Mucosa of descending colon (tissue), 3 donors: ENCODE measurements around the gene APBA2. TPM values are rescaled to one million over a fixed set of nuclear protein-coding genes. Genes with fewer than 3 reads are reported as not detected.

ENCODE experiments used
- ATAC-seq: fragments of 200-7000 bp; cut with Tn5 transposase; one replicate; pipeline ENCODE4 v1.9.1; 2020; ENCODE audit warnings: mild to moderate bottlenecking, moderate library complexity
- DNase-seq, 3 donors: peaks; one replicate each; pipeline ENCODE4 v3.0.0-alpha.2; 2020
- H3K36me3 ChIP-seq: fragments of 200-600 bp; one replicate; pipeline ENCODE4 v1.8.0; 2021; ENCODE audit warnings: low read depth, mild to moderate bottlenecking
- H3K4me1 ChIP-seq: fragments of 200-600 bp; one replicate; pipeline ENCODE4 v1.8.0; 2021; ENCODE audit warnings: low read depth, mild to moderate bottlenecking
- H3K4me3 ChIP-seq: fragments of 200-600 bp; one replicate; pipeline ENCODE4 v1.8.0; 2021; ENCODE audit warnings: mild to moderate bottlenecking
- H3K9me3 ChIP-seq: fragments of 200-600 bp; one replicate; pipeline ENCODE4 v1.8.0; 2021; ENCODE audit warnings: mild to moderate bottlenecking
- intact Hi-C, 2 donors: fragments of 100-400 bp; cut with DNase I in 1 of 2; cut with micrococcal nuclease in 1 of 2; formaldehyde crosslinking; loops; one replicate each; pipeline versions ENCODE4 v1.11.0 to v1.11.1; 2022; cut with DNase I, micrococcal nuclease
- total RNA-seq, 3 donors: library from RNA; stranded (reverse); fragmentation: NEBNext Ultra II Directional in 2 of 3; extraction: Animal tissue kit (Norgen Biotek cat#: 25700) in 2 of 3; gene quantifications; one replicate each; pipeline versions ENCODE4 v1.2.1 to v1.2.4, GENCODE V29; 2021 to 2023
- TF ChIP-seq, protein P1 (sequence below): fragments of 200-600 bp; IDR thresholded peaks from one replicate; pipeline ENCODE4 v1.8.0; 2022; ENCODE audit warnings: antibody characterized with exemption, mild to moderate bottlenecking
- donor health status: DM: no; HTN: no; CAD: no; lungs with moderate emphysema.
- donor health status: DM: no; HTN: no; CAD: no.
- donor health status: DM: no; HTN: yes; CAD: no.

The APBA2 gene
- total RNA-seq, 3 donors from 2014 or later: 0.69 to 2.0 (median 1.2) TPM

DNA sequence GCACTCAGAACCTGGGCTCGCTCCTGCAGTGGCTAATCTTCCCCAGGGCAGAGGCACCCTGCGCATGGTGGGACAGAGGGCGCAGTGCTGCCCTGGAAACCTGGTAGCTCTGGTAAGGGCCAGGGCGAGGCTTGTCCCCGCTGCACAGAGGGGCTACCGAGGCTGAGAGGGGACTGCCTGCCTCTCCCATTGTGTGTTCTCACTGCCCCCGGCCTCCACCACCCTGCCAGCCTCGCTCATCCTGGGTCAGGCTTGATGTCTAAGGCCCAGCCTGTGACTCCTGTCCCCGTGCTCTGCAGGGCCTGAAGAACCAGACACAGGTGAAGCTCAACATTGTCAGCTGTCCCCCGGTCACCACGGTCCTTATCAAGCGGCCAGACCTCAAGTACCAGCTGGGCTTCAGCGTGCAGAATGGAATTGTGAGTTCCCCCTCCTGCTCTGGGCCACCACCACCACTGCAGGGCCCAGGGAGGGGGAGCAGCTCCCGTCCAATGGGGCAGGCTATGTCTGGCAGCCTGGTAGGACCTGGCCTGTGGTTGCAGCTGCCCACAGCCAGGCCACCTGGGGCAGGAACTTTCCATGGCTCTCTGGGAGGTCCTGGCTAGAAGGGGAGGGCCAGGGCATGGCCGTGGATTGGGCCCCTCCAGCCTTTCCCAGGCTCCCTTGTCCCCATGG, 222.3 kb downstream of the APBA2 start:
- H3K36me3 ChIP-seq: no peaks in the 10 kb centered on the region
- intact Hi-C loops: no loop called here
- no peak overlapping the region for H3K4me3 ChIP-seq
- peak in 1 of 3 donors; percentile 37 for DNase-seq
- no peaks in the 10 kb centered on the region for H3K4me1 ChIP-seq
- no peaks in the 10 kb centered on the region for H3K9me3 ChIP-seq
- no peak for ATAC-seq
- TF ChIP-seq, protein P1, sequence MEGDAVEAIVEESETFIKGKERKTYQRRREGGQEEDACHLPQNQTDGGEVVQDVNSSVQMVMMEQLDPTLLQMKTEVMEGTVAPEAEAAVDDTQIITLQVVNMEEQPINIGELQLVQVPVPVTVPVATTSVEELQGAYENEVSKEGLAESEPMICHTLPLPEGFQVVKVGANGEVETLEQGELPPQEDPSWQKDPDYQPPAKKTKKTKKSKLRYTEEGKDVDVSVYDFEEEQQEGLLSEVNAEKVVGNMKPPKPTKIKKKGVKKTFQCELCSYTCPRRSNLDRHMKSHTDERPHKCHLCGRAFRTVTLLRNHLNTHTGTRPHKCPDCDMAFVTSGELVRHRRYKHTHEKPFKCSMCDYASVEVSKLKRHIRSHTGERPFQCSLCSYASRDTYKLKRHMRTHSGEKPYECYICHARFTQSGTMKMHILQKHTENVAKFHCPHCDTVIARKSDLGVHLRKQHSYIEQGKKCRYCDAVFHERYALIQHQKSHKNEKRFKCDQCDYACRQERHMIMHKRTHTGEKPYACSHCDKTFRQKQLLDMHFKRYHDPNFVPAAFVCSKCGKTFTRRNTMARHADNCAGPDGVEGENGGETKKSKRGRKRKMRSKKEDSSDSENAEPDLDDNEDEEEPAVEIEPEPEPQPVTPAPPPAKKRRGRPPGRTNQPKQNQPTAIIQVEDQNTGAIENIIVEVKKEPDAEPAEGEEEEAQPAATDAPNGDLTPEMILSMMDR: no peak

DNA sequence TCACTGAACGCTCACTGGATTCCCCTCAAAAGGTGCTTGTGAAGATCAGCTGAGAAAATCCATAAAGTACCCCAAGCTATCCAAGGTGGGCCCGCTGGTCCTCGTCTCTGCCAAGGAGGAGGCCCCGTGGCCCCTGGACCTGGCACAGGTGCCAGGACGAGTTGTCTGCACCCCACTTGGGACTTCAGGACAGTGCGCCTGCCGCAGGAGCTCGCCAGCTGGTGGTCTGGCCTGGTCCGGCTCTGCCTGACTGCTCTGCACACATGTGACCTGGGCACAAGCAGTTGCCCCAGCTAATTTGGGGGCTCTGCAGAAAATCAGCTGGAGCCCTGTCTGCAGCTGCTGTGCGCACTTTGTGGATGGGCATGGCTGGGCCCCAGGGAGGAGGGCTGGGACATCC, 224.0 kb downstream of the APBA2 start:
- no peaks in the 10 kb centered on the region for H3K9me3 ChIP-seq
- TF ChIP-seq, protein P1: no peak
- no peak overlapping the region for H3K4me3 ChIP-seq
- ATAC-seq (no peak), DNase-seq (peak in 1 of 3 donors; percentile 27)
- H3K4me1 ChIP-seq: no peaks in the 10 kb centered on the region
- intact Hi-C loops: no loop called here
- no peaks in the 10 kb centered on the region for H3K36me3 ChIP-seq

DNA sequence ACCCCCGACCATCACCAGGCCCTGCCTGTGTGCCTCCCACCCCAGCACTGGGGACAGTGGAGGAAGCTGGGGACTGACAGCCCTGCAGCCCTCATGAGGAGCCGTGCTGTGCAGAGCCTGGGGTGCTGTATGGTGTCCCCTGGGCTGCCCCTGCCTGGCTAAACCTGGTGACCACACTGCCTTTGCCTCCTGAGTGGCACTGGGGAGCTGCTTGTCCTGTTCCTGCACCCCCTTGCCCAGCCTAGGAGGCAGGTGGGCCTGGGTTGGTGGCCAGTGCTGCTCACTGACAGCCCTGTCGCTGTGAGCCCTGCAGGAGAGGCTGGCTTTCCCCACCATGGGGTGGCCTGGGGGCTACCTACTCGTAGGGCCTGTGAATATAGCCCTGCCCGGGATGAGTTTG, 224.4 kb downstream of the APBA2 start:
- no peaks in the 10 kb centered on the region for H3K9me3 ChIP-seq
- ATAC-seq: no peak
- no peaks in the 10 kb centered on the region for H3K4me1 ChIP-seq
- H3K36me3 ChIP-seq: no peaks in the 10 kb centered on the region
- no peak overlapping the region for H3K4me3 ChIP-seq
- intact Hi-C loops: no loop called here
- DNase-seq: no peak
- TF ChIP-seq, protein P1: no peak

GRCh38 chr15:29110733-29111132, 225.0 kb downstream of the APBA2 start:
- H3K4me3 ChIP-seq: no peak overlapping the region
- TF ChIP-seq, protein P1: no peak
- ATAC-seq: no peak
- no peak for DNase-seq
- intact Hi-C loops: no loop called here
- H3K9me3 ChIP-seq: no peaks in the 10 kb centered on the region
- H3K36me3 ChIP-seq: no peaks in the 10 kb centered on the region
- H3K4me1 ChIP-seq: no peaks in the 10 kb centered on the region

GRCh38 chr15:29111705-29112281, 226.0 kb downstream of the APBA2 start:
- ATAC-seq: no peak
- intact Hi-C loops: no loop called here
- Histone ChIP-seq H3K4me1 (no peaks in the 10 kb centered on the region), H3K36me3 (no peaks in the 10 kb centered on the region), H3K4me3 (no peak overlapping the region), H3K9me3 (no peaks in the 10 kb centered on the region)
- no peak for DNase-seq
- TF ChIP-seq, protein P1: no peak
